Measurements from ENCODE around the gene STXBP3. TPM values are rescaled to one million over a fixed set of nuclear protein-coding genes. Genes with fewer than 3 reads are reported as not detected.
A peak's percentile ranks its signal among the peaks of the same experiment; 100 is the strongest.
"Not testable (repeated sequence)": the region's sequence is repeated elsewhere in the genome, so short reads cannot be mapped to it uniquely, and the experiment has no call there.

STXBP3 gene, protein sequence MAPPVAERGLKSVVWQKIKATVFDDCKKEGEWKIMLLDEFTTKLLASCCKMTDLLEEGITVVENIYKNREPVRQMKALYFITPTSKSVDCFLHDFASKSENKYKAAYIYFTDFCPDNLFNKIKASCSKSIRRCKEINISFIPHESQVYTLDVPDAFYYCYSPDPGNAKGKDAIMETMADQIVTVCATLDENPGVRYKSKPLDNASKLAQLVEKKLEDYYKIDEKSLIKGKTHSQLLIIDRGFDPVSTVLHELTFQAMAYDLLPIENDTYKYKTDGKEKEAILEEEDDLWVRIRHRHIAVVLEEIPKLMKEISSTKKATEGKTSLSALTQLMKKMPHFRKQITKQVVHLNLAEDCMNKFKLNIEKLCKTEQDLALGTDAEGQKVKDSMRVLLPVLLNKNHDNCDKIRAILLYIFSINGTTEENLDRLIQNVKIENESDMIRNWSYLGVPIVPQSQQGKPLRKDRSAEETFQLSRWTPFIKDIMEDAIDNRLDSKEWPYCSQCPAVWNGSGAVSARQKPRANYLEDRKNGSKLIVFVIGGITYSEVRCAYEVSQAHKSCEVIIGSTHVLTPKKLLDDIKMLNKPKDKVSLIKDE
- 55.5 TPM for polyA plus RNA-seq
- long read RNA-seq, donor 1, partial matches to known transcripts: 0 of 5 reads
- long read RNA-seq, donor 1, other reads (novel, unspliced or antisense): 0 of 5 reads
- long read RNA-seq, donor 2, partial matches to known transcripts: 6 of 9 reads
- long read RNA-seq, donor 2, other reads (novel, unspliced or antisense): 0 of 9 reads
- long read RNA-seq, donor 3: 0 reads
- long read RNA-seq, donor 4, partial matches to known transcripts: 0 of 1 reads
- long read RNA-seq, donor 4, other reads (novel, unspliced or antisense): 0 of 1 reads
- long read RNA-seq, donor 5, partial matches to known transcripts: 0 of 3 reads
- long read RNA-seq, donor 5, other reads (novel, unspliced or antisense): 0 of 3 reads
- long read RNA-seq, donor 6, transcript STXBP3-201 (19 exons, 2,478 nt): major isoform, 5 of 13 reads
- long read RNA-seq, donor 6, partial matches to known transcripts: 7 of 13 reads
- long read RNA-seq, donor 6, other reads (novel, unspliced or antisense): 0 of 13 reads
- long read RNA-seq, donor 7, partial matches to known transcripts: 0 of 5 reads
- long read RNA-seq, donor 7, other reads (novel, unspliced or antisense): 0 of 5 reads
- long read RNA-seq, donor 8, transcript STXBP3-201 (19 exons, 2,478 nt): major isoform, 11 of 22 reads
- long read RNA-seq, donor 8, partial matches to known transcripts: 10 of 22 reads
- long read RNA-seq, donor 8, other reads (novel, unspliced or antisense): 0 of 22 reads
- long read RNA-seq, donor 9, transcript STXBP3-201 (19 exons, 2,478 nt): major isoform, 6 of 7 reads
- long read RNA-seq, donor 9, partial matches to known transcripts: 0 of 7 reads
- long read RNA-seq, donor 9, other reads (novel, unspliced or antisense): 0 of 7 reads
- long read RNA-seq, donor 10, transcript STXBP3-201 (19 exons, 2,478 nt): major isoform, 16 of 16 reads
- long read RNA-seq, donor 10, partial matches to known transcripts: 0 of 16 reads
- long read RNA-seq, donor 10, other reads (novel, unspliced or antisense): 0 of 16 reads
- long read RNA-seq, donor 11, transcript STXBP3-201 (19 exons, 2,478 nt): major isoform, 7 of 9 reads
- long read RNA-seq, donor 11, partial matches to known transcripts: 0 of 9 reads
- long read RNA-seq, donor 11, other reads (novel, unspliced or antisense): 0 of 9 reads

GRCh38 chr1:108746382-108747170 is at the start of gene STXBP3:
TSS of gene STXBP3 (plus strand) at chr1:108746674. CDS start at chr1:108746738, 64 bp downstream.
- DNase-seq: peak; percentile 97 to 98
- H3K36me3 ChIP-seq (ENCODE audit: control insufficient read depth, insufficient read depth, low read length): peaks cover 9% of the 10 kb centered on the region
- H3K4me3 ChIP-seq (ENCODE audit: low read length): peak within 1 kb of the TSS; percentile 96
- H3K27me3 ChIP-seq (ENCODE audit: control insufficient read depth, insufficient read depth, low read length): no peaks in the 10 kb centered on the region
- no CpG with 5 or more reads among the region's 75 CpGs for WGBS (ENCODE audit: insufficient coverage, low lambda C conversion rate)
- no peaks in the 10 kb centered on the region for H3K9me3 ChIP-seq (ENCODE audit: control insufficient read depth, low read depth, low read length)
- H3K4me1 ChIP-seq (ENCODE audit: control insufficient read depth, insufficient read depth, low read length): no peaks in the 10 kb centered on the region
- H3K27ac ChIP-seq (ENCODE audit: low read length): peak within 1 kb of the TSS; percentile 99

GRCh38 chr1:108699375-108700332 is 46.8 kb upstream of the STXBP3 start:
- no peaks in the 10 kb centered on the region for H3K9me3 ChIP-seq (ENCODE audit: control insufficient read depth, low read depth, low read length)
- H3K4me1 ChIP-seq (ENCODE audit: control insufficient read depth, insufficient read depth, low read length): no peaks in the 10 kb centered on the region
- H3K27me3 ChIP-seq (ENCODE audit: control insufficient read depth, insufficient read depth, low read length): no peaks in the 10 kb centered on the region
- no peak for DNase-seq
- no peak overlapping the region for H3K4me3 ChIP-seq (ENCODE audit: low read length)
- WGBS (ENCODE audit: insufficient coverage, low lambda C conversion rate): 91% methylated on average over 22 of the region's 22 CpGs
- no peak overlapping the region for H3K27ac ChIP-seq (ENCODE audit: low read length)
- H3K36me3 ChIP-seq (ENCODE audit: control insufficient read depth, insufficient read depth, low read length): peaks cover 34% of the 10 kb centered on the region

DNA sequence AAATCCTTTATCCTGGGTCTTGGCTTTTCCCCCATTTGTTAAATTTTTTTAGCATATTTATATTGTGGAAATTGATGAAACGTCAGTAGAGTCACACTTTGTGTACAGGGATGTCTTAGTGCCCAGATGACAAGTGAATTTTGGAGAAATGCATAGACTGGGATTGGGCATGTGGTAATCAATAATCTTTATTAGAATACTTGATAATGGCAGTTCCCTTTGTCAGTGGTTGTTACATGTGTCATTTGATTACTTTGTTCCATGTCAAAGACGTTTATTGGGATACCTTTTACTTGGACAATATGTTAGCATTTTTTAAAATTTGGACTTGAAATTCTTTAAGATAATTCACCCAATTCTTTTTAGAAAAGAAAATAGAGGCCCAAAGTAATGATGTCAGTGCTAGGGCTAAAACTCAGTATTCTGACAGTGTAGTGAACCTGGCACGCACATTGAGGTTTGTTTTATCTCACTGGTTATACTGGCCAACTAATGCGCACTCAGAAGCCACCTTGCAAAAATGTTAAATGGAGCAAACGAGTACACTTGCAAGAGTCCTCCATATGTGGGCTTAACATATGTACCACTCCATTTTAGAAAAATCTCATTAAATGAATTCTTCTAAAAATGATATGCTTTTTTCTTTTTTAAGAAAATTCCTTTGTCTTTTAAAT is 45.2 kb upstream of the STXBP3 start:
- no peaks in the 10 kb centered on the region for H3K9me3 ChIP-seq (ENCODE audit: control insufficient read depth, low read depth, low read length)
- H3K36me3 ChIP-seq (ENCODE audit: control insufficient read depth, insufficient read depth, low read length): peaks cover 34% of the 10 kb centered on the region
- no peak for DNase-seq
- WGBS (ENCODE audit: insufficient coverage, low lambda C conversion rate): no CpG with 5 or more reads among the region's 5 CpGs
- peaks cover 3% of the 10 kb centered on the region for H3K27me3 ChIP-seq (ENCODE audit: control insufficient read depth, insufficient read depth, low read length)
- no peak overlapping the region for H3K4me3 ChIP-seq (ENCODE audit: low read length)
- H3K4me1 ChIP-seq (ENCODE audit: control insufficient read depth, insufficient read depth, low read length): no peaks in the 10 kb centered on the region
- H3K27ac ChIP-seq (ENCODE audit: low read length): no peak overlapping the region

GRCh38 chr1:108702109-108702508 is 44.4 kb upstream of the STXBP3 start:
- not testable (repeated sequence) for DNase-seq; H3K9me3 ChIP-seq (ENCODE audit: control insufficient read depth, low read depth, low read length); H3K27me3 ChIP-seq (ENCODE audit: control insufficient read depth, insufficient read depth, low read length); H3K4me1 ChIP-seq (ENCODE audit: control insufficient read depth, insufficient read depth, low read length); H3K4me3 ChIP-seq (ENCODE audit: low read length); H3K27ac ChIP-seq (ENCODE audit: low read length)
- peaks cover 27% of the 10 kb centered on the region for H3K36me3 ChIP-seq (ENCODE audit: control insufficient read depth, insufficient read depth, low read length)
- no CpG with 5 or more reads among the region's 6 CpGs for WGBS (ENCODE audit: insufficient coverage, low lambda C conversion rate)

DNA sequence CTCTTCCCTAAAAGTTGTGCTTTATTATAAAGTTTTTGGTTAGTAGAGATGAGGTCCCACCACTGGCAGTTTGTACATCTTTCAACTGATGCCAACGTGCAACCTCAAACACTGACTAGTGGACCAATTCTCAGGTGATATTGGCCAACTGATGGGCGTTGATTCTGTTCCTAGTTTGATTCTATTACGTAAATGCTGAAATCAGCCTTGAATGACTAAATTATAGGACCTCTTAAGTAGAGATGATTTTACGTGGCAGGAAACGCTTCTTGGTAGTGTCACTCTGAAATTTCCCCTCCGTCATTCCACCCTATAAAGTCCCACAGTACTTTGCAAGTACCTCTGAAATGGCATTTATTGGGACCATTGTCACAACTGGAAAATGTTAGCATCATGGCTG is 42.5 kb upstream of the STXBP3 start:
- H3K4me1 ChIP-seq (ENCODE audit: control insufficient read depth, insufficient read depth, low read length): no peaks in the 10 kb centered on the region
- 96% methylated on average over 4 of the region's 6 CpGs for WGBS (ENCODE audit: insufficient coverage, low lambda C conversion rate)

GRCh38 chr1:108704496-108704895 is 42.0 kb upstream of the STXBP3 start:
- no CpG with 5 or more reads among the region's 2 CpGs for WGBS (ENCODE audit: insufficient coverage, low lambda C conversion rate)
- no peak overlapping the region for H3K27ac ChIP-seq (ENCODE audit: low read length)
- peaks cover 5% of the 10 kb centered on the region for H3K27me3 ChIP-seq (ENCODE audit: control insufficient read depth, insufficient read depth, low read length)
- H3K4me3 ChIP-seq (ENCODE audit: low read length): no peak overlapping the region
- DNase-seq: no peak
- H3K36me3 ChIP-seq (ENCODE audit: control insufficient read depth, insufficient read depth, low read length): peaks cover 9% of the 10 kb centered on the region
- H3K9me3 ChIP-seq (ENCODE audit: control insufficient read depth, low read depth, low read length): no peaks in the 10 kb centered on the region
- H3K4me1 ChIP-seq (ENCODE audit: control insufficient read depth, insufficient read depth, low read length): no peaks in the 10 kb centered on the region

More for the DNA sequence above, 42.5 kb upstream of the STXBP3 start:
- DNase-seq: no peak
- no peaks in the 10 kb centered on the region for H3K9me3 ChIP-seq (ENCODE audit: control insufficient read depth, low read depth, low read length)
- H3K4me3 ChIP-seq (ENCODE audit: low read length): no peak overlapping the region
- peaks cover 14% of the 10 kb centered on the region for H3K36me3 ChIP-seq (ENCODE audit: control insufficient read depth, insufficient read depth, low read length)
- no peak overlapping the region for H3K27ac ChIP-seq (ENCODE audit: low read length)
- H3K27me3 ChIP-seq (ENCODE audit: control insufficient read depth, insufficient read depth, low read length): peaks cover 5% of the 10 kb centered on the region

- Histone ChIP-seq H3K4me1 (ENCODE audit: control insufficient read depth, insufficient read depth, low read length) (no peaks in the 10 kb centered on the region), H3K36me3 (ENCODE audit: control insufficient read depth, insufficient read depth, low read length) (no peaks in the 10 kb centered on the region), H3K27me3 (ENCODE audit: control insufficient read depth, insufficient read depth, low read length) (peaks cover 5% of the 10 kb centered on the region), H3K27ac (ENCODE audit: low read length) (no peak overlapping the region), H3K4me3 (ENCODE audit: low read length) (no peak overlapping the region), H3K9me3 (ENCODE audit: control insufficient read depth, low read depth, low read length) (no peaks in the 10 kb centered on the region)
- WGBS (ENCODE audit: insufficient coverage, low lambda C conversion rate): no CpG with 5 or more reads among the region's 3 CpGs
- no peak for DNase-seq
Measured at GRCh38 chr1:108706643-108707042, 39.8 kb upstream of the STXBP3 start.

All from large intestine (tissue), 12 donors.